NOMO-1 treated with dmso at 0.1 percent for 144 hours (cell line): ENCODE results near the gene RCSD1.
A peak's percentile ranks its signal among the peaks of the same experiment; 100 is the strongest.

Experiments
- DNase-seq: peaks from one replicate; lab custom pipeline; 2025; ENCODE audit not compliant: unreplicated experiment; lab: John Stamatoyannopoulos, UW

The RCSD1 gene

GRCh38 chr1:167683226-167683625, 53.2 kb downstream of the RCSD1 start:
- no peak for DNase-seq

DNA sequence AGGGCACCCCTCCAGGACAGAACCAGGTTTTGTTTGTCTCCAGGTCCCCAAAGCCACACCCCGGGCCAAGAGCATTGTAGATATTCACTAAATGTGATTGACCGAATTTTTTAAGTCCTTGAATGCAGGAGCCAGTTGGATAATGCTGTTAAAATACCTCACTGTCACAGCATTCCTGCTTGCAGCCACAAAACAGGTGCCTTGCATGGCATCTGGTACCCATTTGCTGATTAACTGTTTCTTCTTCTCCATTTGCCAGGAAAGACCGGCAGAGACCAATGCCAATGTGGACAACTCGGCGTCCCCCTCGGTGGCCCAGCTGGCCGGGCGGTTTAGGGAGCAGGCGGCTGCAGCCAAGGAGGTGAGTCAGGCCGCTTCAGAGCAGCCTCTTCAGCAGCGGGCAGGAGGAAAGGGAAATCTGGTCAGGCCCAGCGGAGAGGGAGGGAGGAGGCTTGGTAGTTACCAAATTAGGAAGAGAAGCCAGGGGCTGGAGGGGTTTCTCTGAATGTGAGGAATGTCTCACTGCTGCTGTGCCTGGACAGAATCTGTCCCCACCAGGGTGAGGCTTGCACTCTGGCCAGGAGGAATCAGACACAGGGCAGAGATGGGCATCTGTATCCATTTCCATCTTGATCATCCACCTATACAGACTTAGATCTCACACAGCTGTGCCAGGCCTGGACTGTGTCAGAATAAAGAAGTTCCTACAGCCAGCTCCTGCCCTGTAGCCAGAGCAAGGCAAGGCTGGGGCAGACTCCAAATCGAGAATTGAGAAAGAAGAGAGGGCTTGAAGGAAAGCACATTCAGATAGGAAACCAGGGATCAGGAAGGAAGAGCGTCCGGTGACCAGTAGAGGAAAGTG, 53.8 kb downstream of the RCSD1 start:
- no peak for DNase-seq

- no peak for DNase-seq
Measured at GRCh38 chr1:167685844-167686243, 55.8 kb downstream of the RCSD1 start.

DNA sequence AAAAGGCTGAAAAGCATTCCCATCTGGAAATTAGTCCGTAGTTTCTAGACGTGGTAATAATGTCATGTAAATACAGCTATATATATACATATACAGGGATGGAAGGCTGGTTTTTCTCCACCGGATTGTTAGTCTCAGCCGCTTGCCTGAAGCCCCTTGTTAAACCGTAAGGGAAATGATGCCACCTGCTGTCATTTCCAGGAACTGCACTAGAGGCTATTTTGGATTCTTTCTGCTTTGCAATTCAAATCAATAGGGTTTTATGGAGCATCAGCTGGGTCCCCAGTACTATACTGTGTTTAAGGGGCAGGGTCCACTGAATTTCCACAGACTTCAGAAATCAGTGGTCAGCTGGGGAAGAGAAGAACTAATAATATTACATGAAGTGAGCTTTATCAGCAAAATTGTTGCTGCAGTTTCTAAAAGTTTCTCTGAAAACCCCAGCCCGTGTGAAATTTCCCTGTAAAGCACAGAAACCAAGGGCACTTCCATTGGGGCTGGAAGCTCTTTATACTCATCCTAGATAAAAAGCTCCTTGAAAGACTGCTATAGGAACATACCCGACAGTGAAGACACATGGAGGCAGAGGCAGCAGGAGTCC, 58.0 kb downstream of the RCSD1 start:
- peak; percentile 20 for DNase-seq

DNA sequence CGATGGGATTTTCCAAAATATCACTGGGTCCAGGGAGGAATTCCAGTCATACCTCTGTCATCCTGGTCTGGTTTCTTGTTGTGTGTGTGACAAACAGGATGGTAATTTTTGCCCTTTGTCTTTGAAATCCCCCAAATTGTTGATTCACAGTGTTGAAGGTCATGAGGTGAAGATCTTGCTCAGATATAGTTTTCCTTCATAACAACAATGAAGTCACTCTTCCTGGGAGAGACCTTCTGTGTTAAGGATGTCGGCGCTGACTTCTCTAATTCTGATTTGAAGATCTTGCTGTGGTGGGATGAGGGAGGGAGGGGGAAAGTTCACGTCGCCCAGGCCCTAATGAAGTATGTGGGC, 59.5 kb downstream of the RCSD1 start:
- no peak for DNase-seq

DNA sequence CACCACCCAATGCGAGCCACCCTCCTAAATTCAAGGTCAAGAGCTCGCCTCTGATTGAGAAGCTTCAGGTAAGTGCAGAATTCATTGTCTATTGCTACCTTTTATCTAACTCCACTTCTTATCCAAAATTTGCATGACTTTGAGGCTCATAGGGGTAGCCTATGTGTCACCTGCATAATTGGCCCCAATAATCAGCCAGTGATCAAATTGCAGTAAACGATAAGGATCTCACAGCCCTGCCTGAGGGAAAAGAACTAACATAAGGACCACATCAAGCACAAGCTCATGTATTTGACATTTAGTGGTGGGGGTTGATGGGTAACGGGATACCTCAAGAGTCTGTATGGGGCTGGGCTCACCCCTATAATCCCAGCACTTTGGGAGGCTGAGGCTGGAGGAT, 60.0 kb downstream of the RCSD1 start:
- DNase-seq: no peak

DNA sequence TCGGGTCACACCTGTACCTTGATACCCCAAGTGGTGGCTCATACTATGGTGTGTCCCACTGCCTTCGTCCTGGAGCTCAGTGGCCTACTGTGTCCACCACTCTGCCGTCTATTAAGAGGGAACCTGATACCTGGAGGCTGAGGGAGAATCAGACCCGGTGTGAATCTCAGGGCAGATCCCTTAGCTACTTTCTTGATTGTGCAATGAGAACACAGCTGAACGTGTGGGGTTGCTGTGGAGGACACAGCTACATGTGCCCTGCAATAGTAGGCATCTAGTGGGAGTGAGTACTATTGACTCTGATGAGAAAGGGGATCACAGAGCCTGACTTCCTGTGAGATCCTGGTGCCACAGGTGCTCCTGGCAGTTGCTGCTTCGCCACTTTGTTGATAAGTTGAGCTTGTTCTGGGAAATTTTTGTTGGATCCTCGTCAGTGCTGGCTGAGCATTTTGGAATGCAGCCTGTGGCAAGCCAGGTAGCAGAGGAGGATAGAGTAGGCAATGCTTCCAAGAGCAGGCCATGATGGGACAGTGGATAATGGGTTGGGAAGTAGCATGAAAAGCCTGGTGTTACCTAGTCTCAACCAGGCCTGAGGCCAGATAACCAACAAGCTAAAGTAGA, 63.5 kb downstream of the RCSD1 start:
- no peak for DNase-seq

DNA sequence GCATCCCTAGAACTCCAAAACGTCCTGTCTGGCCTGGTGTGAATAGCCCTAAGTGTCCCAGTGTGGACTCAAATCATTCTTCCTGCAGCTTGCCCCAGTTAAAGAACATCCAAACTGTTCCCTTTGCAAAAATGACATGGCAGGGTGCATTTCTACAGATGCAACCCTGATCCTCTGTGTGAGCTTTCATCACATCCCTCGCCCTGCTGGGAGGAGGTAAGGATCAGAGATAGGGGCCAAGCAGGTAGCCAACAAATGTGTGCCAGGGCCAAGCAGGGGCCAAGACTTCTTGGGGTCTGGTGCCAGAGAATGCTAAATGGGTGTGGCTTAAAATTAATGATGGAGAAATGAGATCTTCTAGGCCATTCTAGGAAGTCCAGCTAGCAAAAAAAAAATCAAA, 64.7 kb downstream of the RCSD1 start:
- no peak for DNase-seq

DNA sequence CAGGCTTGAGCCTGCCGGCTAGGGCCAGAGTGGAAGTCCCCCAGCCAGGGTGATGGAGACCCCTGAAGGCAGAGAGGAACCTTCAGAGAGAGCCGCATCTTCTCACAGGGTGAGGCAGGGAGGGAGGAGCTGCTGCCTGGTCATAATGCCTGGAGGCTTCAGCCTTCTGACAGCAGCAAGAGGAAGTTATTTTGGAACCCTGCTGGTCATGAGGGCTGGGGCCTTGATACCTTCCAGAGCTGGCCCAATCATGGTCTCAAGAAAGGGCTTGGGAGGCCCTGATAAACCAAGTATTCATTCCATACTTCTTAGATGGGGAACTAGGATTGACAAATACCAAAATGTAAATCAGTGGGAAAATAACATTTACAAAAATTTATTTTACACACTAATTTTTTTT, 65.1 kb downstream of the RCSD1 start:
- no peak for DNase-seq

GRCh38 chr1:167695756-167696561, 65.9 kb downstream of the RCSD1 start:
- DNase-seq: no peak

DNA sequence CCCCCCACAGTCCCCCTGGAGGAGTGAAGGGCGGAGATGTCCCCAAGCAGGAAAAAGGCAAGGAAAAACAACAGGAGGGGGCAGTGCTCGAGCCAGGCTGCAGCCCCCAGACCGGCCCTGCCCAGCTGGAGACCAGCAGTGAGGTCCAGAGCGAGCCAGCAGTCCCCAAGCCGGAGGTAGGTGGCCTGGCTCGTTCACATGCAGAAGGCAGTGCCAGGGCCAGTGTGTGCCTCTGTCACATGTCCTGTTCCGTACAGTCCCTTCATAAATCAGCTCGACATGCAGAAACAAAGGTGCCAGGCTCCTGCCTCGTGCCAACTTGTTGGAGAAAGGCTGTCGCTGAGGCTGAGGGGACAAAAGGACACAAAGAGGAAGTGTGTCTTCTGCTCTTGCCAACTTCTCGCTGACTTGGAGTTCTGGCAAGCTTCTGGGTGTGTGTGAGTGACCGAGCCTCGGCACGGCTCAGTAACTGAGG, 67.7 kb downstream of the RCSD1 start:
- DNase-seq: no peak

DNA sequence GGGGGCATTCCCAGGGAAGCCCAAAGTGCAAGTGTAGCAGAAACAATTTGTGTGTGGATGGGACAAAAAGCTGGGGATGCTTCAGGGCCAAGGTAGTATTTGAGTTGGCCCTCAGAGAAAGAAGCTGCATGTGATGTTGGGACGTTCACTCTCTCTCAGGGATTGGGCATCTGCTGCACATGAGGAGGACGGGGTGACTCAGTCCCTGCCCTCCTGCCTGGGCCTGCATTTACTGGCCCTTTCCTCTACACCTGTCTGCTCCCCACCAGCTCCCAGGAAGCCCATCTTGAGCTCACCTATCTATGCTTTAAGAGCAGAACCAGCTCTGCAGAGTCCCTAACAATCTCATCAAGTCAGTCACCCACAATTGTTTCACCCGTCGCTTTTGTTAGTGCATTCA, 68.3 kb downstream of the RCSD1 start:
- DNase-seq: no peak

DNA sequence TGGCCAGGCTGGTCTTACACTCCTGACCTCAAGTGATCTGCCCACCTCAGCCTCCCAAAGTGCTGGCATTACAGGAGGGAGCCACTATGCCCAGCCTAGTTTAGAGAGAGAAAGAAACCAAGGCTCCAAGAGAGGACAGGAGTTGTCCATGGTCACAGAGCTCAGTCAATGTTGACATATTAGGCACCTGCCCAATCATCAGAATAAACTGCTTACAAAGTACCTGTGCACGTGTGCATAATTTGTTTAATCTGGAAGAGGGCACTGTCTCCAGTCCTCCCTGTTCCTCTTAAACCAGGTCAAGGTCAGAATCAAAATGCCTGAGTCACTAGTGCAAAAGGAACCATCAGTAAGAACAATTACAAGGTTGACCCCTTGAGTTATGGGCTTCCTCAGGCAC, 71.5 kb downstream of the RCSD1 start:
- DNase-seq: no peak

DNA sequence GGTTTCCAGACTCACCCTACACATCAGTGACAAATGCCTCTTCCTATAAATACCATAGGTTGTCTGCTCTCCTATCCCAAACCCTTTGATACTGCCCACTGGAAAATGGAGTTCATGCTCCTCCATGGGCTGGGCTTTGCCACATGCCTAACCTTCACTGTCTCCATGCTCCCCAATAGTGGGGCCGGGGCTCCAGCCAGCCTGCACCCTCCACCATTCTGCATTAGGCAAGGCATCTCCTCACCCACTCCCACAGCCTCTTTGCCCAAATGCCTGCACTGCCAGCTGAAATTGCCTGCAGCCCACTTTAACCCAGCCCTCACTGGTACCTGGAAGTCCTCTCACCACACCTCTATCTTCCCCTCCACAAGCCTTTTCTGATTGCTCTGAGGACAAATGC, 73.5 kb downstream of the RCSD1 start:
- DNase-seq: no peak

GRCh38 chr1:167704715-167705114, 74.7 kb downstream of the RCSD1 start:
- no peak for DNase-seq

GRCh38 chr1:167705250-167705649, 75.2 kb downstream of the RCSD1 start:
- no peak for DNase-seq

- no peak for DNase-seq
Measured at GRCh38 chr1:167706363-167706762, 76.3 kb downstream of the RCSD1 start.

DNA sequence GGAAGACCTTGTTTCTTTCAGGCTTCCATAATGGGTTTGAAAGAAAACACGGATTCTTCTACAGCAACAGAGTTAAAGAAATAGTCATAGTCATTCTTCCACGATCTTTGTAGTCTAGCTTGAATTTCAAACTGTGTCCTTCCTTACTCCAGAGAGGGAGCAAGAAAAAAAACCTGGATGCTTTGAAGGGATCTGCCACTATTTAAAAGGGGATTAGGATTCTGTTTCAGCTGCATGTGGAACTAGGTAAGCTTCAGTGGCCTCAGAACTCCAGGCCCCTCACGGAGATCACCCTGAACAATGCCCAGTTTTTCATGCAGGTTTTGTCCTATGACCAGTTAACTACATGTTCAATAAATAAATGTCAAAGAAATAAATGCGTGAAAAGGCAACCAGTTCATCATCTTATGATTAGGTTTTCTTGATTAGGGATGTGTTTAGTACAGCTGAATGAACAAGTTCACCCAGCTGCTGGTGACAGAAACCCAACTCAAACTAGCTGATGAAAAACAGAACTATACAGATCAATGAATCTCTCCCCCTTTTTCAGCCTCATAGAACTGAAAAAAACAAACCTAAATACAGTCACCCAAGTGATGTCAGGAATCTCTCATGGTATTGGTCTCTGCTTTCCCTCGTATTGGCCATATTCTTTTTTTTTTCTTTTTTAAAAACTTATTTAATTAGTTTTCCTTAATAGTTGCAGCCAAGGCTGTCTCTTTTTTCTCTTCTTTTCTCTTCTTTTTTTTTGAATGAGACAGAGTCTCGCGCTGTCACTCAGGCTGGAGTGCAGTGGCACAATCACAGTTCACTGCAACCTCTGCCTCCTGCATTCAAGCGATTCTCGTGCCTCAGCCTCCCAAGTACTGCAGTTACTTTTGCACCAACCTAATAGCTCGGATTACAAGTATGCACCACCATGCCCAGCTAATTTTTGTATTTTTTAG, 77.2 kb downstream of the RCSD1 start:
- no peak for DNase-seq

DNA sequence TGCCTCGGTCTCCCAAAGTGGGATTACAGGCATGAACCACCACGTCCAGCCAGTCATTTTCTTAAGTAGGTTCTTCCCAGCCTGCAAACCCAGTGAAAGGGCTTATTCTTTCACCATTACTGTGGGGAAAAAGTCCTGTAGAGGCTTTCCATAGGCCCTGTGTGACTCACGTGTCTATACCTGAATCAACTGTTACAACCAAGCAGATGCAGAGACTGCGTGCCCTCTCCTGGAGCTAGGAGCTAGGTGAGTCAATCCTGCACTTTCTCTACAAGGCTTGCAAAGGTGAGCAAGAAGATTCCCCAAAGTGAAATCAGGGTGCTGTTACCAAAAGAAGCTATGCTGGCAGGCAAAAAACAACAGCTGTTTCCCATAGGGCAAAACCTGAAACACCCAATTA, 77.9 kb downstream of the RCSD1 start:
- no peak for DNase-seq

DNA sequence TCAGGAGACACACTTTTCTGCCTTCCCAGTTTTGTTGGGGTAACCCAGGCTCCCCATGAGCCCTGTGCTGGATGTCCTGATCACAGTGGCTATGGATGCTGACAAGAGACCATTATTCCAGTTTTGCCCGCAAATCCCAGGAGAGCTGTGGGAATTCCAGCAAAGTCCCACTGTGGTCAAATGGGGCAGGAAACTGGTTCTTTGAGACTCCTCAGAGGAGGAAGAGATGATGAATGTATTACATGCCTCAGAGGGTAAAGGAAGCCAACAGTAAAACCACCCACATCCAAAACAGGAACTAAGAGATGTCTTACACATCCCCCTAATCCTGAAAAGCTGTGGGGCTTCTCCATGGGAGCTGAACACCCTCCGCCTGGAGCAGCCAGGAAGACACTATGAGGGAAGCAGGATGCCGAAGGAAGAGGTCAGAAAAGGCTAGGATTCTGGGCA, 78.9 kb downstream of the RCSD1 start:
- peak; percentile 32 for DNase-seq
